ENCODE results near the gene RASSF5.

The RASSF5 gene

DNA sequence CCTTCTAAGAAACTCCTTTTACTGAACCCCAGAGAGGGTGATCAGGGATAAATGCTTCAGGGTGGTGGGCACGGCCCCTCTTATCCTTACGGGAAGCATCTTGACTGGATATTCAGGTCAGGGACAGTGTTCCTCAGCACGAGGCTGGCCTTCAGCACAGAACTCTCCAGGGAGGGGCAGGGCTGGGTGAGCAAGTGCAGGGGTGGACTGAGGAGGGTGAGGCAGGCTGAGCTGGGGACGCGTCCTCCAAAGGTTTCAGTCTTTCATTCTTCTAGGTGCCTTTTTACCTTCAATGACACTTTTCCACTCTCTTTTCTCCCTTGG, 52.3 kb downstream of the RASSF5 start:
- Histone ChIP-seq H3K4me2 (ENCODE audit: low read length) (peak overlapping the region; percentile 88), H3K79me2 (ENCODE audit: low read length) (peaks cover 77% of the 10 kb centered on the region), H3K4me3 (ENCODE audit: low read length) (peak overlapping the region; percentile 84), H3K9ac (ENCODE audit: low read length) (peak overlapping the region; percentile 98), H2AFZ (ENCODE audit: low read depth, low read length) (no peak overlapping the region), H4K20me1 (ENCODE audit: insufficient read depth, low read length) (peaks cover 26% of the 10 kb centered on the region), H3K27me3 (ENCODE audit: low read depth, low read length) (no peaks in the 10 kb centered on the region), H3K36me3 (replicated peaks; ENCODE audit: low read depth, low read length) (peaks cover 37% of the 10 kb centered on the region), H3K27ac (ENCODE audit: low read length) (peak overlapping the region; percentile 88), H3K4me1 (ENCODE audit: low read length) (peaks cover 67% of the 10 kb centered on the region), H3K9me3 (ENCODE audit: insufficient read depth, low read length) (no peaks in the 10 kb centered on the region)
- TF ChIP-seq CTCF (IDR thresholded peaks at IDR 0.05; ENCODE audit: low read depth, low read length): no peak
- no peak for TF ChIP-seq EZH2phosphoT487 (IDR thresholded peaks at IDR 0.05; ENCODE audit: low read depth)

DNA sequence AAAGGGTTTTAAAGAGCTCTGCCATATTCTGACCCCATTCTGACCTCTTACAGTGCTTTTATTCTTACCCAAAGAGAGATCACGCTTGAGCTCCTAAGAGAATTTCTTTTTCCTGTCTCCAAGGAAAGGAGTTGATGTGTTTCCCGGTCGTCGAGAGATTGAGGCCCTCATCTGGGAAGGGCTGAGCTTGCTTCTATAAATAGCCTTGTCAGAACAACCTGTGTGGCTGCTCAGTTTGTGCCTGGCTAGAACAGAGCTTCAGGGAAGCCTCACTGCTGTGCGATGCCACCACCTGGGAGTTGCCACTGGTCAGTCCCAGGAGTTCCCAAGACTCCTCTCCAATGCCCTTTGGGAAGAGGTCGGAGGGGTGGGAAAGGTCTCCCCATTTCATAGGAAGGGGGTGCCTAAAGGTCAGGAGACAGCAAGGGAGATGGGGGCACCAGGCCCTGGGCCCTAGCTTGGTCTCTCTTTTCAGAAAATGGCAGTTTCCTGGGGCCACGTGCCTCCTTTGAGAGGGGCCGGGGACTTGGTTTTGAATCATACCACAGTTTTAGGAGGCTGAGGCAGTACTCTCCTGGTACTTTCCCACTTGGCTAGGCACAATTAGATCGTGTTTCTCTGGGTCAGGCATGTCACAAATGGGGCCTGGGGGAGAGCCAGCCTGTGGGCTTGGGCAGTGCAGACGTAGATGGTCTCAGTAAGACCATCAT, 52.8 kb downstream of the RASSF5 start:
- Histone ChIP-seq H3K4me1 (ENCODE audit: low read length) (peaks cover 62% of the 10 kb centered on the region), H3K9me3 (ENCODE audit: insufficient read depth, low read length) (no peaks in the 10 kb centered on the region), H3K4me3 (ENCODE audit: low read length) (peak overlapping the region; percentile 84), H3K36me3 (replicated peaks; ENCODE audit: low read depth, low read length) (peaks cover 42% of the 10 kb centered on the region), H3K9ac (ENCODE audit: low read length) (peak overlapping the region; percentile 98), H3K27ac (ENCODE audit: low read length) (peak overlapping the region; percentile 88), H3K79me2 (ENCODE audit: low read length) (peaks cover 83% of the 10 kb centered on the region), H3K27me3 (ENCODE audit: low read depth, low read length) (no peaks in the 10 kb centered on the region), H4K20me1 (ENCODE audit: insufficient read depth, low read length) (peaks cover 32% of the 10 kb centered on the region), H2AFZ (ENCODE audit: low read depth, low read length) (no peak overlapping the region), H3K4me2 (ENCODE audit: low read length) (peak overlapping the region; percentile 88)
- TF ChIP-seq EZH2phosphoT487 (IDR thresholded peaks at IDR 0.05; ENCODE audit: low read depth) (no peak), CTCF (IDR thresholded peaks at IDR 0.05; ENCODE audit: low read depth, low read length) (no peak)

GRCh38 chr1:206563367-206564207, 56.3 kb downstream of the RASSF5 start:
- Histone ChIP-seq H3K27ac (ENCODE audit: low read length) (peak overlapping the region; percentile 13), H3K27me3 (ENCODE audit: low read depth, low read length) (no peaks in the 10 kb centered on the region), H3K4me3 (ENCODE audit: low read length) (no peak overlapping the region), H3K4me1 (ENCODE audit: low read length) (peaks cover 43% of the 10 kb centered on the region), H4K20me1 (ENCODE audit: insufficient read depth, low read length) (peaks cover 66% of the 10 kb centered on the region), H3K36me3 (replicated peaks; ENCODE audit: low read depth, low read length) (peaks cover 75% of the 10 kb centered on the region), H3K9ac (ENCODE audit: low read length) (no peak overlapping the region), H3K4me2 (ENCODE audit: low read length) (peak overlapping the region; percentile 74), H3K79me2 (ENCODE audit: low read length) (peaks cover 98% of the 10 kb centered on the region), H2AFZ (ENCODE audit: low read depth, low read length) (no peak overlapping the region), H3K9me3 (ENCODE audit: insufficient read depth, low read length) (no peaks in the 10 kb centered on the region)
- TF ChIP-seq EZH2phosphoT487 (IDR thresholded peaks at IDR 0.05; ENCODE audit: low read depth): no peak
- TF ChIP-seq CTCF (IDR thresholded peaks at IDR 0.05; ENCODE audit: low read depth, low read length): no peak

- Histone ChIP-seq H3K27ac (ENCODE audit: low read length) (no peak overlapping the region), H3K4me2 (ENCODE audit: low read length) (no peak overlapping the region), H3K4me3 (ENCODE audit: low read length) (no peak overlapping the region), H3K36me3 (replicated peaks; ENCODE audit: low read depth, low read length) (peaks cover 80% of the 10 kb centered on the region), H2AFZ (ENCODE audit: low read depth, low read length) (no peak overlapping the region), H4K20me1 (ENCODE audit: insufficient read depth, low read length) (peaks cover 79% of the 10 kb centered on the region), H3K9ac (ENCODE audit: low read length) (no peak overlapping the region), H3K27me3 (ENCODE audit: low read depth, low read length) (no peaks in the 10 kb centered on the region), H3K79me2 (ENCODE audit: low read length) (peaks cover 98% of the 10 kb centered on the region), H3K9me3 (ENCODE audit: insufficient read depth, low read length) (no peaks in the 10 kb centered on the region), H3K4me1 (ENCODE audit: low read length) (peaks cover 42% of the 10 kb centered on the region)
- no peak for TF ChIP-seq CTCF (IDR thresholded peaks at IDR 0.05; ENCODE audit: low read depth, low read length)
- no peak for TF ChIP-seq EZH2phosphoT487 (IDR thresholded peaks at IDR 0.05; ENCODE audit: low read depth)
Observed at GRCh38 chr1:206565995-206566394, 58.7 kb downstream of the RASSF5 start.
